Stomach (tissue), 9 donors: ENCODE measurements around the gene SYNE2. TPM values are rescaled to one million over a fixed set of nuclear protein-coding genes. Genes with fewer than 3 reads are reported as not detected.

ENCODE experiments used
- DNase-seq, 2 donors: peaks; one replicate each; pipeline versions ENCODE4 v3.0.0 to v3.0.0-alpha.2; 2013 to 2019
- H3K27ac ChIP-seq, 5 donors: fragments of 200-600 bp in 4 of 5; sonication (generic) in 4 of 5; one replicate each; pipeline ENCODE4 v1.5.1; 2013 to 2019; ENCODE audit warnings: mild to moderate bottlenecking in 1 of 5, moderate library complexity in 1 of 5
- H3K27me3 ChIP-seq, 3 donors: fragments of 200-600 bp; sonication (generic); one replicate each; pipeline ENCODE4 v1.5.1; 2017 to 2019; ENCODE audit warnings: mixed run types in 1 of 3
- H3K36me3 ChIP-seq, 4 donors: fragments of 200-600 bp; sonication (generic); 1 replicate in 3 of 4; 2 replicates in 1 of 4; pipeline ENCODE4 v1.5.1; 2016 to 2019
- H3K4me1 ChIP-seq, 4 donors: fragments of 200-600 bp; sonication (generic); one replicate each; pipeline ENCODE4 v1.5.1; 2016 to 2019
- H3K4me3 ChIP-seq, 4 donors: fragments of 200-600 bp; sonication (generic) in 3 of 4; one replicate each; pipeline ENCODE4 v1.5.1; 2016 to 2019; ENCODE audit warnings: mild to moderate bottlenecking in 1 of 4
- H3K9me3 ChIP-seq, 4 donors: fragments of 200-600 bp; sonication (generic); one replicate each; pipeline ENCODE4 v1.5.1; 2016 to 2019
- CTCF ChIP-seq, 7 experiments: fragments of 450-650 bp in 4 of 7; fragments of 200-600 bp in 3 of 7; sonication (generic) in 3 of 7; IDR thresholded peaks; one replicate each; pipeline ENCODE4 v1.5.1; 2016 to 2019; ENCODE audit warnings: antibody characterized with exemption in 7 of 7, control low read depth in 2 of 7, mild to moderate bottlenecking in 1 of 7
- EP300 ChIP-seq: sonication (generic); formaldehyde crosslinking; IDR thresholded peaks from one replicate; pipeline ENCODE4 v1.6.1; 2017; ENCODE audit warnings: antibody characterized with exemption
- POLR2A ChIP-seq, 4 donors: fragments of 450-650 bp; IDR thresholded peaks; one replicate each; pipeline ENCODE4 v1.6.1; 2016; ENCODE audit warnings: antibody characterized with exemption in 4 of 4, control low read depth in 2 of 4, mild to moderate bottlenecking in 1 of 4, moderate library complexity in 1 of 4
- POLR2AphosphoS5 ChIP-seq, 3 donors: sonication (generic); formaldehyde crosslinking; IDR thresholded peaks; one replicate each; pipeline ENCODE4 v1.6.1; 2016; ENCODE audit warnings: antibody characterized with exemption in 3 of 3
- WGBS, 5 donors: extraction: QIAGEN DNeasy Blood & Tissue Kit in 3 of 5; methylation state at CpG; one replicate each; pipeline versions ENCODE4 v1.1.5 to v1.1.7; 2013 to 2018; 5-methylcytosine and 5-hydroxymethylcytosine counted together
- intact Hi-C: fragments of 100-400 bp; cut with DNase I; formaldehyde crosslinking; loops from one replicate; pipeline ENCODE4 v1.15.1; 2023; ENCODE audit warnings: low total_unique reads
- polyA plus RNA-seq, 3 donors: library from polyadenylated mRNA; stranded (reverse); fragments of 200-250 nt; gene quantifications; one replicate each; pipeline ENCODE4 v1.2.3, GENCODE V29; 2013
- total RNA-seq, 5 donors: library from RNA; depleted of rRNA; stranded (reverse); fragments of >200 nt; gene quantifications; one replicate each; pipeline versions ENCODE4 v1.1.0 to v1.2.3, GENCODE V29; 2014 to 2016
- donor health status: healthy with polysubstance abuse.
- donor health status: Bipolar disorder and iron deficiency.
- donor health status: healthy.

Gene SYNE2
- total and polyA plus RNA-seq, 8 donors: 14.4 to 280 (median 120) TPM

GRCh38 chr14:64197996-64198395, 345.2 kb downstream of the SYNE2 start:
- TF ChIP-seq CTCF (IDR thresholded peaks at IDR 0.05) (no peak), POLR2A (IDR thresholded peaks at IDR 0.05) (no peak), EP300 (no peak), POLR2AphosphoS5 (IDR thresholded peaks at IDR 0.05) (no peak)
- no peaks in the 10 kb centered on the region for H3K9me3 ChIP-seq
- H3K36me3 ChIP-seq: peaks cover 0 to 8% (median 1%) of the 10 kb centered on the region in 4 donors
- 54 to 95% (median 79%) methylated on average over 3 of the region's 3 CpGs for WGBS, 5 donors
- no peak for DNase-seq
- peaks cover 37 to 77% (median 55%) of the 10 kb centered on the region in 4 donors for H3K4me1 ChIP-seq
- H3K27me3 ChIP-seq: no peaks in the 10 kb centered on the region
- no peak overlapping the region for H3K27ac ChIP-seq
- H3K4me3 ChIP-seq: no peak overlapping the region
- intact Hi-C loops: no loop called here

GRCh38 chr14:64198486-64198885, 345.7 kb downstream of the SYNE2 start:
- TF ChIP-seq CTCF (IDR thresholded peaks at IDR 0.05): no peak
- no peak for TF ChIP-seq EP300
- no peak for TF ChIP-seq POLR2A (IDR thresholded peaks at IDR 0.05)
- TF ChIP-seq POLR2AphosphoS5 (IDR thresholded peaks at IDR 0.05): no peak
- Histone ChIP-seq H3K36me3 (peaks cover 0 to 8% (median 3%) of the 10 kb centered on the region in 4 donors), H3K9me3 (no peaks in the 10 kb centered on the region), H3K27ac (no peak overlapping the region), H3K4me3 (no peak overlapping the region), H3K4me1 (peaks cover 37 to 76% (median 53%) of the 10 kb centered on the region in 4 donors), H3K27me3 (no peaks in the 10 kb centered on the region)
- no peak for DNase-seq
- WGBS, 5 donors: 79 to 90% (median 88%) methylated on average over 3 of the region's 3 CpGs
- intact Hi-C loops: no loop called here

- 19 to 53% (median 25%) methylated on average over 4 of the region's 4 CpGs for WGBS, 5 donors
- Histone ChIP-seq H3K27ac (peak overlapping the region in 4 of 5 donors; percentile 11 to 44 (median 22)), H3K9me3 (no peaks in the 10 kb centered on the region), H3K36me3 (peaks cover 0 to 10% (median 5%) of the 10 kb centered on the region in 4 donors), H3K4me1 (peaks cover 25 to 59% (median 40%) of the 10 kb centered on the region in 4 donors), H3K27me3 (no peaks in the 10 kb centered on the region), H3K4me3 (no peak overlapping the region)
- DNase-seq: peak in 1 of 2 donors; percentile 59
- intact Hi-C loops: no loop called here
- TF ChIP-seq CTCF (IDR thresholded peaks at IDR 0.05): no peak
- TF ChIP-seq EP300: no peak
- TF ChIP-seq POLR2A (IDR thresholded peaks at IDR 0.05): no peak
- no peak for TF ChIP-seq POLR2AphosphoS5 (IDR thresholded peaks at IDR 0.05)
Observed at GRCh38 chr14:64200170-64200569, 347.4 kb downstream of the SYNE2 start.

GRCh38 chr14:64201296-64201695, 348.5 kb downstream of the SYNE2 start:
- WGBS, 5 donors: 37 to 80% (median 52%) methylated on average over 7 of the region's 7 CpGs
- no peaks in the 10 kb centered on the region for H3K27me3 ChIP-seq
- H3K4me1 ChIP-seq: peaks cover 19 to 48% (median 31%) of the 10 kb centered on the region in 4 donors
- intact Hi-C loops: no loop called here
- no peak overlapping the region for H3K4me3 ChIP-seq
- peak; percentile 54 to 79 for DNase-seq
- H3K27ac ChIP-seq: peak overlapping the region in 2 of 5 donors; percentile 4 to 29
- peaks cover 0 to 11% (median 7%) of the 10 kb centered on the region in 4 donors for H3K36me3 ChIP-seq
- no peak for TF ChIP-seq POLR2AphosphoS5 (IDR thresholded peaks at IDR 0.05)
- no peaks in the 10 kb centered on the region for H3K9me3 ChIP-seq

- TF ChIP-seq POLR2A (IDR thresholded peaks at IDR 0.05) (no peak), EP300 (no peak), CTCF (IDR thresholded peaks at IDR 0.05) (no peak), POLR2AphosphoS5 (IDR thresholded peaks at IDR 0.05) (no peak)
- no peak overlapping the region for H3K4me3 ChIP-seq
- peaks cover 11 to 41% (median 24%) of the 10 kb centered on the region in 4 donors for H3K4me1 ChIP-seq
- H3K9me3 ChIP-seq: no peaks in the 10 kb centered on the region
- intact Hi-C loops: no loop called here
- peaks cover 0 to 11% (median 7%) of the 10 kb centered on the region in 4 donors for H3K36me3 ChIP-seq
- DNase-seq: no peak
- 87 to 96% (median 90%) methylated on average over 16 to 18 of the region's 18 CpGs for WGBS, 5 donors
- H3K27ac ChIP-seq: no peak overlapping the region
- no peaks in the 10 kb centered on the region for H3K27me3 ChIP-seq
Observed at GRCh38 chr14:64201921-64202545, 349.2 kb downstream of the SYNE2 start.
